GM04504 (cell line): ENCODE results near the gene PNPO.
A peak's percentile ranks its signal among the peaks of the same experiment; 100 is the strongest.

Source experiments
- DNase-seq: peaks from one replicate; pipeline ENCODE4 v3.0.0-alpha.2; 2012; ENCODE audit warnings: low read depth

PNPO gene

GRCh38 chr17:47941246-47942095 lies at the start of gene PNPO:
Gene PNPO (plus strand): TSS chr17:47941571. CDS start chr17:47941676, 105 bp downstream.
- DNase-seq = peak; percentile 97

- no peak for DNase-seq
These were observed 46.6 kb upstream of the PNPO start for GRCh38 chr17:47894498-47895346.

- no peak for DNase-seq
These were observed 46.0 kb upstream of the PNPO start for GRCh38 chr17:47895347-47895855.

GRCh38 chr17:47895856-47896671 lies 45.3 kb upstream of the PNPO start, which contains the start of gene SP2:
Gene SP2 (plus strand): TSS chr17:47896236. CDS start chr17:47896287, 51 bp downstream.
- DNase-seq = peak; percentile 100

GRCh38 chr17:47896672-47897490 lies 44.5 kb upstream of the PNPO start:
- no peak for DNase-seq

GRCh38 chr17:47897561-47897960 lies 43.8 kb upstream of the PNPO start:
- no peak for DNase-seq

- no peak for DNase-seq
These were observed 43.1 kb upstream of the PNPO start for GRCh38 chr17:47898241-47898640.

- no peak for DNase-seq
These were observed 41.7 kb upstream of the PNPO start for GRCh38 chr17:47899643-47900042.

GRCh38 chr17:47901423-47901822 lies 39.9 kb upstream of the PNPO start:
- no peak for DNase-seq

GRCh38 chr17:47902039-47902744 lies 39.2 kb upstream of the PNPO start:
- no peak for DNase-seq

- peak; percentile 79 for DNase-seq
These were observed 36.1 kb upstream of the PNPO start for GRCh38 chr17:47905221-47905733.

- DNase-seq = no peak
These were observed 34.9 kb upstream of the PNPO start for GRCh38 chr17:47906443-47906842.

- no peak for DNase-seq
These were observed 33.3 kb upstream of the PNPO start for GRCh38 chr17:47907932-47908562.

- no peak for DNase-seq
These were observed 28.3 kb upstream of the PNPO start for GRCh38 chr17:47913050-47913449.

- no peak for DNase-seq
These were observed 26.9 kb upstream of the PNPO start for GRCh38 chr17:47914306-47914948.

- DNase-seq = no peak
These were observed 25.5 kb upstream of the PNPO start for GRCh38 chr17:47915776-47916398.

- DNase-seq = no peak
These were observed 24.7 kb upstream of the PNPO start for GRCh38 chr17:47916489-47917208.

GRCh38 chr17:47917581-47917980 lies 23.8 kb upstream of the PNPO start:
- DNase-seq = no peak
